Loucy (cell line): ENCODE results near the gene SLC25A21.

Experiments used
- H2AFZ ChIP-seq: fragments of 200-600 bp; sonication (generic); 2 replicates; pipeline ENCODE4 v1.6.0; 2016; ENCODE audit warnings: antibody characterized with exemption, mild to moderate bottlenecking, low read length, moderate library complexity
- H3F3A ChIP-seq: fragments of 200-600 bp; 2 replicates; pipeline ENCODE4 v1.6.0; 2016; ENCODE audit warnings: antibody characterized with exemption, low read depth, mild to moderate bottlenecking
- H3K27me3 ChIP-seq: fragments of 200-600 bp; sonication (generic); 2 replicates; pipeline ENCODE4 v1.6.1; 2014; ENCODE audit warnings: low read length, mild to moderate bottlenecking; ENCODE audit not compliant: insufficient read depth, poor library complexity, severe bottlenecking
- H3K36me3 ChIP-seq: fragments of 200-600 bp; sonication (generic); 2 replicates; pipeline ENCODE4 v1.6.1; 2016; ENCODE audit warnings: low read length; ENCODE audit not compliant: insufficient read depth
- H3K4me1 ChIP-seq: fragments of 200-600 bp; sonication (generic); 2 replicates; pipeline ENCODE4 v1.5.1; 2014; ENCODE audit warnings: low read length, mild to moderate bottlenecking; ENCODE audit not compliant: insufficient read depth, poor library complexity, severe bottlenecking
- H3K4me2 ChIP-seq: fragments of 200-600 bp; sonication (generic); 2 replicates; pipeline ENCODE4 v1.6.0; 2014; ENCODE audit warnings: antibody characterized with exemption, low read length, low read depth, mild to moderate bottlenecking; ENCODE audit not compliant: poor library complexity, severe bottlenecking
- H3K4me3 ChIP-seq: fragments of 200-600 bp; sonication (generic); 2 replicates; pipeline ENCODE4 v1.5.1; 2014; ENCODE audit warnings: low read length, mild to moderate bottlenecking, mixed read lengths; ENCODE audit not compliant: poor library complexity, severe bottlenecking
- H3K79me2 ChIP-seq: fragments of 200-600 bp; sonication (generic); 2 replicates; pipeline ENCODE4 v1.6.1; 2014; ENCODE audit warnings: low read length; ENCODE audit not compliant: insufficient read depth
- H3K9ac ChIP-seq: fragments of 200-600 bp; sonication (generic); 2 replicates; pipeline ENCODE4 v1.6.0; 2014; ENCODE audit warnings: mild to moderate bottlenecking, low read depth, low read length, moderate library complexity; ENCODE audit not compliant: poor library complexity, severe bottlenecking
- H3K9me2 ChIP-seq: fragments of 200-600 bp; sonication (generic); replicated peaks from 2 replicates; pipeline ENCODE4 v1.6.1; 2016; ENCODE audit warnings: low read depth, low read length, mixed read lengths
- H3K9me3 ChIP-seq: fragments of 200-600 bp; sonication (generic); 2 replicates; pipeline ENCODE4 v1.6.1; 2014; ENCODE audit warnings: mild to moderate bottlenecking, antibody characterized with exemption, low read length, low read depth; ENCODE audit not compliant: insufficient read depth
- H4K20me1 ChIP-seq: fragments of 200-600 bp; sonication (generic); 2 replicates; pipeline ENCODE4 v1.6.0; 2014; ENCODE audit warnings: antibody characterized with exemption, low read length, mild to moderate bottlenecking; ENCODE audit not compliant: insufficient read depth, poor library complexity, severe bottlenecking
- EZH2phosphoT487 ChIP-seq: fragments of 200-600 bp; IDR thresholded peaks from 2 replicates; pipeline ENCODE4 v1.6.1; 2018; ENCODE audit warnings: antibody characterized with exemption, mild to moderate bottlenecking, moderate library complexity, borderline replicate concordance
- TF ChIP-seq, protein P1 (sequence below): fragments of 200-600 bp; sonication (generic); conservative IDR thresholded peaks from 2 replicates; pipeline ENCODE4 v1.5.1; 2014; ENCODE audit warnings: mild to moderate bottlenecking, antibody characterized with exemption, low read length

Gene SLC25A21

DNA sequence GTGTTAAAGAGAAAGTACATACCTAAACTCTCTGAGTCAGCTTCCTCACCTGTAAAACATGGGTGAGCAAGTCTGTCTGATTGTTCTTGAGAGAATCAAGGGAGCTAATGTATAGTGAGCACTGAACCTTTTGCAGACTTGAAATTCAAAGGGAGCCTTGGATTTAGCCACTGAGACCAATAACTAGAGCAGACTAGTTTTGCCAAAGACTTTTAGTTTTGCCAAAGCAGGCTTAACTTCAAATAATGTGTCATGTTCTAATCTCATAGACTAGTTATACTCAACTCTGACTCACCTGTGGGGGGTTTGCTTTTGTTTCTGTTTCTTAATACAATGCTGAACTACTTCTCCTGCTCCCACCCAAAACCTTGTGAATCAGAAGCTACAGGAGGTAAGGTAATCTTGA lies 123.7 kb downstream of the SLC25A21 start:
- no peak for TF ChIP-seq EZH2phosphoT487
- TF ChIP-seq, protein P1, sequence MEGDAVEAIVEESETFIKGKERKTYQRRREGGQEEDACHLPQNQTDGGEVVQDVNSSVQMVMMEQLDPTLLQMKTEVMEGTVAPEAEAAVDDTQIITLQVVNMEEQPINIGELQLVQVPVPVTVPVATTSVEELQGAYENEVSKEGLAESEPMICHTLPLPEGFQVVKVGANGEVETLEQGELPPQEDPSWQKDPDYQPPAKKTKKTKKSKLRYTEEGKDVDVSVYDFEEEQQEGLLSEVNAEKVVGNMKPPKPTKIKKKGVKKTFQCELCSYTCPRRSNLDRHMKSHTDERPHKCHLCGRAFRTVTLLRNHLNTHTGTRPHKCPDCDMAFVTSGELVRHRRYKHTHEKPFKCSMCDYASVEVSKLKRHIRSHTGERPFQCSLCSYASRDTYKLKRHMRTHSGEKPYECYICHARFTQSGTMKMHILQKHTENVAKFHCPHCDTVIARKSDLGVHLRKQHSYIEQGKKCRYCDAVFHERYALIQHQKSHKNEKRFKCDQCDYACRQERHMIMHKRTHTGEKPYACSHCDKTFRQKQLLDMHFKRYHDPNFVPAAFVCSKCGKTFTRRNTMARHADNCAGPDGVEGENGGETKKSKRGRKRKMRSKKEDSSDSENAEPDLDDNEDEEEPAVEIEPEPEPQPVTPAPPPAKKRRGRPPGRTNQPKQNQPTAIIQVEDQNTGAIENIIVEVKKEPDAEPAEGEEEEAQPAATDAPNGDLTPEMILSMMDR, result no peak
- Histone ChIP-seq H3K4me1 (no peaks in the 10 kb centered on the region), H3K36me3 (no peaks in the 10 kb centered on the region), H3K9me2 (no peaks in the 10 kb centered on the region), H3K79me2 (no peaks in the 10 kb centered on the region), H2AFZ (no peak overlapping the region), H3K4me2 (no peak overlapping the region), H3K9ac (no peak overlapping the region), H3K4me3 (no peak overlapping the region), H3F3A (no peaks in the 10 kb centered on the region), H3K27me3 (no peaks in the 10 kb centered on the region), H4K20me1 (no peaks in the 10 kb centered on the region), H3K9me3 (no peaks in the 10 kb centered on the region)

DNA sequence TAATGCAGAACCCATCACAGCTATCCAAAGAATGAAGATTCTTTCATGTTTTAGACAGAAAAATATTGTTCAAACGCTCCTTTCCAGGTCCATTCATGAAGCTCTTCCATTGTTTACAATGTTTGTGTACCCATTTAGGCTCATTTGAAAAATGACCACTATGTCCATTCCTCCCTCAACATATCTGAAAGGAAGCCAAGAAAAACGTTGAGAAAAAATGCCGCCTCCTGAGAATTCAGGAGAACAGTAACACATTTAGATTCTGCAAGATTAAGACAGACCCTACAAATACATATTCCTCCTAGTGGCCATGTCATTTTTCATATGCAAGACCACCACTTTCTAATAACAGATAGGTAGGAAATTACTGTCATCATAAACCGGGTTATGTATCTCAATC lies 124.4 kb downstream of the SLC25A21 start:
- Histone ChIP-seq H2AFZ (no peak overlapping the region), H3K9ac (no peak overlapping the region), H3F3A (no peaks in the 10 kb centered on the region), H3K4me1 (no peaks in the 10 kb centered on the region), H3K4me2 (no peak overlapping the region), H3K79me2 (no peaks in the 10 kb centered on the region), H4K20me1 (no peaks in the 10 kb centered on the region), H3K36me3 (no peaks in the 10 kb centered on the region), H3K9me2 (no peaks in the 10 kb centered on the region), H3K27me3 (no peaks in the 10 kb centered on the region), H3K4me3 (no peak overlapping the region), H3K9me3 (no peaks in the 10 kb centered on the region)
- TF ChIP-seq EZH2phosphoT487, result no peak
- TF ChIP-seq, protein P1, result no peak

DNA sequence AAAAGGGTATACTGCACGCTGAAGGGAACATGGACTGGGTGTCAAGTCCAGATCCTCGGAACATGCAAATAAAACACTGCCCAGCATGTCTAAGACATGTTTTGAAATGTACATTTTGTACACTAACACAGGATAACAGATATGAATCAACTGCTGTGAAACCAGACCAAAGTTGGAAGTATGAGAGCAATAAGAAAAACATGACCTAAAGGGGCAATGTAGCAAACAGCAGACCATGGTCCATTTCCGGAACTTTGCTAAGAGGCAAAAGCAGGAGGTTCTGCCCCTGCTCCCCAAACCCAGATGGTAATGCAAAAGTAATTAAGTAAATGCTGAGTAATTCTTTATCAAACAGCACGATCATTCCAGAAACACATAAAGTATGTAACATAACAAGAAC lies 125.2 kb downstream of the SLC25A21 start:
- Histone ChIP-seq H4K20me1 (no peaks in the 10 kb centered on the region), H3K27me3 (no peaks in the 10 kb centered on the region), H3K36me3 (no peaks in the 10 kb centered on the region), H3K4me3 (no peak overlapping the region), H3K4me1 (no peaks in the 10 kb centered on the region), H3F3A (no peaks in the 10 kb centered on the region), H3K9me2 (no peaks in the 10 kb centered on the region), H3K9ac (no peak overlapping the region), H3K9me3 (no peaks in the 10 kb centered on the region), H3K4me2 (no peak overlapping the region), H2AFZ (no peak overlapping the region), H3K79me2 (no peaks in the 10 kb centered on the region)
- no peak for TF ChIP-seq EZH2phosphoT487
- TF ChIP-seq, protein P1, result no peak
